Loucy (cell line): Measurements from ENCODE around the gene MAN2A1.

Experiments used
- H2AFZ ChIP-seq: fragments of 200-600 bp; sonication (generic); 2 replicates; pipeline ENCODE4 v1.6.0; 2016; ENCODE audit warnings: antibody characterized with exemption, mild to moderate bottlenecking, low read length, moderate library complexity
- H3F3A ChIP-seq: fragments of 200-600 bp; 2 replicates; pipeline ENCODE4 v1.6.0; 2016; ENCODE audit warnings: antibody characterized with exemption, low read depth, mild to moderate bottlenecking
- H3K27me3 ChIP-seq: fragments of 200-600 bp; sonication (generic); 2 replicates; pipeline ENCODE4 v1.6.1; 2014; ENCODE audit warnings: low read length, mild to moderate bottlenecking; ENCODE audit not compliant: insufficient read depth, poor library complexity, severe bottlenecking
- H3K36me3 ChIP-seq: fragments of 200-600 bp; sonication (generic); 2 replicates; pipeline ENCODE4 v1.6.1; 2016; ENCODE audit warnings: low read length; ENCODE audit not compliant: insufficient read depth
- H3K4me1 ChIP-seq: fragments of 200-600 bp; sonication (generic); 2 replicates; pipeline ENCODE4 v1.5.1; 2014; ENCODE audit warnings: low read length, mild to moderate bottlenecking; ENCODE audit not compliant: insufficient read depth, poor library complexity, severe bottlenecking
- H3K4me2 ChIP-seq: fragments of 200-600 bp; sonication (generic); 2 replicates; pipeline ENCODE4 v1.6.0; 2014; ENCODE audit warnings: antibody characterized with exemption, low read length, low read depth, mild to moderate bottlenecking; ENCODE audit not compliant: poor library complexity, severe bottlenecking
- H3K4me3 ChIP-seq: fragments of 200-600 bp; sonication (generic); 2 replicates; pipeline ENCODE4 v1.5.1; 2014; ENCODE audit warnings: low read length, mild to moderate bottlenecking, mixed read lengths; ENCODE audit not compliant: poor library complexity, severe bottlenecking
- H3K79me2 ChIP-seq: fragments of 200-600 bp; sonication (generic); 2 replicates; pipeline ENCODE4 v1.6.1; 2014; ENCODE audit warnings: low read length; ENCODE audit not compliant: insufficient read depth
- H3K9ac ChIP-seq: fragments of 200-600 bp; sonication (generic); 2 replicates; pipeline ENCODE4 v1.6.0; 2014; ENCODE audit warnings: mild to moderate bottlenecking, low read depth, low read length, moderate library complexity; ENCODE audit not compliant: poor library complexity, severe bottlenecking
- H3K9me2 ChIP-seq: fragments of 200-600 bp; sonication (generic); replicated peaks from 2 replicates; pipeline ENCODE4 v1.6.1; 2016; ENCODE audit warnings: low read depth, low read length, mixed read lengths
- H3K9me3 ChIP-seq: fragments of 200-600 bp; sonication (generic); 2 replicates; pipeline ENCODE4 v1.6.1; 2014; ENCODE audit warnings: mild to moderate bottlenecking, antibody characterized with exemption, low read length, low read depth; ENCODE audit not compliant: insufficient read depth
- H4K20me1 ChIP-seq: fragments of 200-600 bp; sonication (generic); 2 replicates; pipeline ENCODE4 v1.6.0; 2014; ENCODE audit warnings: antibody characterized with exemption, low read length, mild to moderate bottlenecking; ENCODE audit not compliant: insufficient read depth, poor library complexity, severe bottlenecking
- CTCF ChIP-seq: fragments of 200-600 bp; sonication (generic); conservative IDR thresholded peaks from 2 replicates; pipeline ENCODE4 v1.5.1; 2014; ENCODE audit warnings: mild to moderate bottlenecking, antibody characterized with exemption, low read length
- EZH2phosphoT487 ChIP-seq: fragments of 200-600 bp; IDR thresholded peaks from 2 replicates; pipeline ENCODE4 v1.6.1; 2018; ENCODE audit warnings: antibody characterized with exemption, mild to moderate bottlenecking, moderate library complexity, borderline replicate concordance

MAN2A1 gene

GRCh38 chr5:109706095-109706494 is 16.4 kb downstream of the MAN2A1 start:
- no peak overlapping the region for H2AFZ ChIP-seq
- H3F3A ChIP-seq, result no peaks in the 10 kb centered on the region
- no peaks in the 10 kb centered on the region for H3K9me3 ChIP-seq
- H3K36me3 ChIP-seq, result 0 out of 2 replicates have a peak, but pooled peaks cover 4% of the 10 kb centered on the region
- H3K4me1 ChIP-seq, result peaks cover 14% of the 10 kb centered on the region
- no peaks in the 10 kb centered on the region for H3K9me2 ChIP-seq
- no peak overlapping the region for H3K9ac ChIP-seq
- H3K27me3 ChIP-seq, result no peaks in the 10 kb centered on the region
- TF ChIP-seq EZH2phosphoT487, result no peak
- no peak overlapping the region for H3K4me2 ChIP-seq
- peaks cover 6% of the 10 kb centered on the region for H4K20me1 ChIP-seq
- peaks cover 90% of the 10 kb centered on the region for H3K79me2 ChIP-seq
- H3K4me3 ChIP-seq, result no peak overlapping the region

DNA sequence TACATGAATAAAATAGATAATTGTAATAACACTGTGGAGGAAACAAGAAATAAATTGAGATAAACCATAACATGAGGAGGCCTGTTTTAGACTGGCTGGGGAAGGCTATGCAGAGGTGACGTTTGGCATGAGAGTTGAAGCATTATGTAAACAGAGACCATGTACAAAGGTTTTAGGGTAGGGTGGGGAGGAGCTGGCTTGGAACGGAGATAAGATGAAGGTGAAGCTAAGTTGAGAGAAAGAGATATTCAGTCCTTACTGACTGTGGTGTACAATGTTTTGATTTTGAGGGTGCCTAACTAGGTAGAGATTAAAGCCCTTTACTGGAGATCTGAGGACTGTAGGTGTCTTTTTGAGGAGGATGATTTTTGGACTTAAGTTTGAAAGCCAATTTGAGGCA is 17.8 kb downstream of the MAN2A1 start:
- Histone ChIP-seq H3K36me3 (0 out of 2 replicates have a peak, but pooled peaks cover 4% of the 10 kb centered on the region), H3K4me1 (peaks cover 21% of the 10 kb centered on the region), H4K20me1 (peaks cover 9% of the 10 kb centered on the region), H3K9me3 (no peaks in the 10 kb centered on the region), H2AFZ (no peak overlapping the region), H3K79me2 (peaks cover 87% of the 10 kb centered on the region), H3K9me2 (no peaks in the 10 kb centered on the region), H3K27me3 (no peaks in the 10 kb centered on the region), H3K4me3 (no peak overlapping the region), H3K4me2 (no peak overlapping the region), H3F3A (no peaks in the 10 kb centered on the region), H3K9ac (no peak overlapping the region)
- no peak for TF ChIP-seq EZH2phosphoT487
- TF ChIP-seq CTCF, result no peak

DNA sequence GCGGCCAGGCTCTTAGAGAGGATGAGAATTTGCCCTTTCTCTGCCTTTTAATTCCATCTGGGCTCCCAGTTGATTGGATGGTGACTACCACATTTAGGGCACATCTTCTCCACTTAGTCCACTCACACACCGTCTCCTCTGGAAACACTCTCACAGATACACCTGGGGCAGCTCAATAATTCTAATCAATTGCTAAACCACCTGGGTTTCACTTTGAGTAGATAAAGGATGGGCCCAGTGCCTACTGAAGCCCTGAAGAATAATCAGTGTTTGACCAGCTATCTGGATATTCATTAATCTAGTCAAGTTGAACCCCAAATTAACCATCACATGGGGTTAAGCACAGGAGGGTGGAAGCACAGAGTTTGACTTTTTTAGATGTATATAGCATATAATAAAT is 19.1 kb downstream of the MAN2A1 start:
- Histone ChIP-seq H3K9me2 (no peaks in the 10 kb centered on the region), H3K79me2 (peaks cover 83% of the 10 kb centered on the region), H3K4me2 (no peak overlapping the region), H3K27me3 (no peaks in the 10 kb centered on the region), H2AFZ (no peak overlapping the region), H4K20me1 (peaks cover 10% of the 10 kb centered on the region), H3K4me3 (no peak overlapping the region), H3K9ac (no peak overlapping the region), H3K36me3 (0 out of 2 replicates have a peak, but pooled peaks cover 4% of the 10 kb centered on the region), H3F3A (no peaks in the 10 kb centered on the region), H3K9me3 (no peaks in the 10 kb centered on the region), H3K4me1 (peaks cover 15% of the 10 kb centered on the region)
- no peak for TF ChIP-seq EZH2phosphoT487
- TF ChIP-seq CTCF, result no peak

DNA sequence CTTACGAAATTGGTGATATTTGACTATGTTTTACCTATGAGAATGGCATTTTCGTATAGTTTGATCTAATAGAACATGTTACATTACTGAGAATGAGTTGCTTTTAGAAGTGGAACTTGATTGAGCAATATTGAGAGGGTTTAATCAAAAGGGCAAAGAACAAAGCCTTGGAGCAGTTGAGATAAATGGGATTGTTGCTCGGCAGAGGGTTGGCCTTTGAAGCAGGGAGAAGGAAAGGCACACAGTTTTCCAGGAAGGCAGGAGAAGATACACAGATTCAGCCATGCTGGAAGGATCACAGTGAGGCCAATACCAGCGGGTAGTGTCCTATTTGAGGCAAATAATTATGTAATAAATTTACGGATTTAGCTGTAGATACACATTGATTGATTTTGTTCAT is 19.5 kb downstream of the MAN2A1 start:
- Histone ChIP-seq H4K20me1 (peaks cover 10% of the 10 kb centered on the region), H3K4me1 (peaks cover 11% of the 10 kb centered on the region), H3K27me3 (no peaks in the 10 kb centered on the region)

More for the DNA sequence above, 19.5 kb downstream of the MAN2A1 start:
- H3K36me3 ChIP-seq, result 0 out of 2 replicates have a peak, but pooled peaks cover 4% of the 10 kb centered on the region
- H3K79me2 ChIP-seq, result peaks cover 79% of the 10 kb centered on the region
- TF ChIP-seq EZH2phosphoT487 (no peak), CTCF (no peak)
- H3K4me2 ChIP-seq, result no peak overlapping the region
- H3K9me3 ChIP-seq, result no peaks in the 10 kb centered on the region
- no peaks in the 10 kb centered on the region for H3F3A ChIP-seq
- H3K9ac ChIP-seq, result no peak overlapping the region
- no peak overlapping the region for H2AFZ ChIP-seq
- H3K9me2 ChIP-seq, result no peaks in the 10 kb centered on the region
- no peak overlapping the region for H3K4me3 ChIP-seq
